Epithelial cell of esophagus (primary cell): ENCODE results near the gene MRPL1.

Source experiments
- DNase-seq: peaks from one replicate; pipeline ENCODE4 v3.0.0; 2010; ENCODE audit warnings: low read depth
- H3K4me3 ChIP-seq: 2 replicates; pipeline ENCODE4 v1.5.1; 2011; ENCODE audit warnings: mild to moderate bottlenecking, low read length, control low read depth
- CTCF ChIP-seq: IDR thresholded peaks from 2 replicates; pipeline ENCODE4 v1.5.1; 2011; ENCODE audit warnings: low read depth, mild to moderate bottlenecking, low read length, control low read depth, inconsistent platforms; ENCODE audit not compliant: insufficient read depth; ENCODE audit errors: missing control alignments

The MRPL1 gene

GRCh38 chr4:77819404-77819842 lies 43.2 kb upstream of the MRPL1 start:
- no peak for TF ChIP-seq CTCF
- peak overlapping the region; percentile 83 for H3K4me3 ChIP-seq
- peak; percentile 34 for DNase-seq

GRCh38 chr4:77819843-77820648 lies 42.6 kb upstream of the MRPL1 start:
- peak; percentile 93 for DNase-seq
- H3K4me3 ChIP-seq = peak overlapping the region; percentile 83
- TF ChIP-seq CTCF = peak; percentile 5

GRCh38 chr4:77820649-77821561 lies 41.7 kb upstream of the MRPL1 start:
- TF ChIP-seq CTCF = no peak
- peak; percentile 67 for DNase-seq
- peak overlapping the region; percentile 83 for H3K4me3 ChIP-seq

GRCh38 chr4:77821775-77822174 lies 40.9 kb upstream of the MRPL1 start:
- no peak for TF ChIP-seq CTCF
- no peak overlapping the region for H3K4me3 ChIP-seq
- no peak for DNase-seq

- DNase-seq = no peak
- no peak overlapping the region for H3K4me3 ChIP-seq
- no peak for TF ChIP-seq CTCF
Observed at GRCh38 chr4:77826275-77826674, 36.4 kb upstream of the MRPL1 start.

- no peak overlapping the region for H3K4me3 ChIP-seq
- DNase-seq = no peak
- no peak for TF ChIP-seq CTCF
Observed at GRCh38 chr4:77827343-77827742, 35.3 kb upstream of the MRPL1 start.
